IMR-90 (cell line): ENCODE results near the gene PGBD5. TPM values are rescaled to one million over a fixed set of nuclear protein-coding genes. Genes with fewer than 3 reads are reported as not detected.

ENCODE experiments used
- ATAC-seq: fragments of 200-7000 bp; cut with Tn5 transposase; 2 replicates; pipeline ENCODE4 v1.9.1; 2020; ENCODE audit warnings: low read depth, mild to moderate bottlenecking, moderate library complexity
- BruUV-seq: library from RNA; stranded (reverse); fragments of 400-500 nt; replicated peaks from 2 replicates; lab custom pipeline; 2021; lab: Mats Ljungman, UMichigan
- CTCF ChIA-PET: fragments of 300-600 bp; formaldehyde crosslinking; extraction: SDS; loops from one replicate; lab custom pipeline; 2021; ENCODE audit warnings: antibody characterized with exemption; lab: Yijun Ruan, JAX
- POLR2A ChIA-PET: fragments of 300-600 bp; sonication (Branson Sonifier 250); formaldehyde crosslinking; loops from one replicate; lab custom pipeline; 2022; ENCODE audit warnings: antibody characterized with exemption; ENCODE audit not compliant: unreplicated experiment; lab: Charles Lee
- DNase-seq: peaks from one replicate; pipeline ENCODE4 v3.0.0; 2013
- H2AFZ ChIP-seq: replicated peaks from 2 replicates; pipeline ENCODE3; 2013; ENCODE audit warnings: low read length, mild to moderate bottlenecking; ENCODE audit not compliant: poor library complexity
- H2AK5ac ChIP-seq: 2 replicates; pipeline ENCODE4 v1.6.1; 2013; ENCODE audit warnings: low read depth, low read length, inconsistent platforms
- H2AK9ac ChIP-seq: replicated peaks from 2 replicates; pipeline ENCODE3; 2013; ENCODE audit warnings: mild to moderate bottlenecking, low read depth, low read length, moderate library complexity; ENCODE audit not compliant: poor library complexity
- H2BK120ac ChIP-seq: 2 replicates; pipeline ENCODE4 v1.6.1; 2013; ENCODE audit warnings: low read depth, low read length, inconsistent platforms
- H2BK15ac ChIP-seq: 3 replicates; pipeline ENCODE4 v1.6.1; 2013; ENCODE audit warnings: low read depth, low read length, inconsistent platforms
- H2BK20ac ChIP-seq: 2 replicates; pipeline ENCODE4 v1.6.1; 2013; ENCODE audit warnings: low read depth, mild to moderate bottlenecking, inconsistent platforms, low read length, moderate library complexity
- H2BK5ac ChIP-seq: 2 replicates; pipeline ENCODE4 v1.6.1; 2013; ENCODE audit warnings: mild to moderate bottlenecking, low read depth, low read length, inconsistent platforms; ENCODE audit not compliant: poor library complexity, severe bottlenecking
- H3K14ac ChIP-seq: replicated peaks from 2 replicates; pipeline ENCODE4 v1.6.1; 2013; ENCODE audit warnings: low read depth, low read length, inconsistent platforms
- H3K18ac ChIP-seq: 2 replicates; pipeline ENCODE4 v1.6.1; 2013; ENCODE audit warnings: low read depth, low read length, control low read depth
- H3K23ac ChIP-seq: 2 replicates; pipeline ENCODE4 v1.6.1; 2013; ENCODE audit warnings: low read depth, low read length, inconsistent platforms
- H3K27ac ChIP-seq: 2 replicates; pipeline ENCODE4 v1.5.1; 2013; ENCODE audit warnings: mild to moderate bottlenecking, control low read depth, low read length; ENCODE audit not compliant: insufficient read depth
- H3K27me3 ChIP-seq: 2 replicates; pipeline ENCODE4 v1.6.1; 2013; ENCODE audit warnings: low read length; ENCODE audit not compliant: control insufficient read depth, insufficient read depth
- H3K36me3 ChIP-seq: 2 replicates; pipeline ENCODE4 v1.6.1; 2013; ENCODE audit warnings: low read length, mixed read lengths; ENCODE audit not compliant: control insufficient read depth, insufficient read depth
- H3K4ac ChIP-seq: 2 replicates; pipeline ENCODE4 v1.6.1; 2013; ENCODE audit warnings: low read depth, low read length, inconsistent platforms
- H3K4me1 ChIP-seq: 2 replicates; pipeline ENCODE4 v1.6.1; 2013; ENCODE audit warnings: low read length, mixed read lengths; ENCODE audit not compliant: control insufficient read depth, insufficient read depth
- H3K4me2 ChIP-seq: 2 replicates; pipeline ENCODE4 v1.6.1; 2013; ENCODE audit warnings: low read depth, mild to moderate bottlenecking, control low read depth, low read length, moderate library complexity
- H3K4me3 ChIP-seq: 2 replicates; pipeline ENCODE4 v1.5.1; 2013; ENCODE audit warnings: low read depth, mild to moderate bottlenecking, control low read depth, low read length, moderate library complexity; ENCODE audit not compliant: insufficient read depth
- H3K56ac ChIP-seq: 2 replicates; pipeline ENCODE4 v1.6.1; 2013; ENCODE audit warnings: low read length, inconsistent platforms; ENCODE audit not compliant: insufficient read depth; ENCODE audit errors: extremely low read depth
- H3K79me1 ChIP-seq, 2 experiments: 2 replicates each; pipeline ENCODE4 v1.6.1; 2013; ENCODE audit warnings: low read length in 2 of 2, inconsistent platforms in 1 of 2, low read depth in 1 of 2
- H3K9ac ChIP-seq: 2 replicates; pipeline ENCODE4 v1.6.1; 2013; ENCODE audit warnings: low read depth, low read length, control low read depth
- H3K9me1 ChIP-seq: 2 replicates; pipeline ENCODE4 v1.6.1; 2013; ENCODE audit warnings: low read length, inconsistent platforms; ENCODE audit not compliant: insufficient read depth
- H3K9me3 ChIP-seq: 2 replicates; pipeline ENCODE4 v1.6.1; 2013; ENCODE audit warnings: low read length; ENCODE audit not compliant: control insufficient read depth, insufficient read depth
- H4K20me1 ChIP-seq: 2 replicates; pipeline ENCODE4 v1.6.1; 2013; ENCODE audit warnings: low read length, inconsistent platforms; ENCODE audit not compliant: insufficient read depth
- H4K5ac ChIP-seq: 2 replicates; pipeline ENCODE4 v1.6.1; 2013; ENCODE audit warnings: mild to moderate bottlenecking, low read depth, low read length, control low read depth
- H4K8ac ChIP-seq, 2 experiments: 2 replicates each; pipeline ENCODE4 v1.6.1; 2013; ENCODE audit warnings: low read depth in 2 of 2, low read length in 2 of 2, control low read depth in 1 of 2, inconsistent platforms in 1 of 2
- H4K91ac ChIP-seq: 2 replicates; pipeline ENCODE4 v1.6.1; 2013; ENCODE audit warnings: low read depth, low read length, inconsistent platforms; ENCODE audit not compliant: insufficient read depth
- BHLHE40 ChIP-seq: fragments of 150-350 bp; IDR thresholded peaks from 2 replicates; pipeline ENCODE4 v1.6.1; 2016; ENCODE audit warnings: mild to moderate bottlenecking, low read depth, low read length
- CHD1 ChIP-seq: IDR thresholded peaks from 2 replicates; pipeline ENCODE4 v1.6.1; 2012; ENCODE audit warnings: low read depth, low read length, improper control_type of control experiment
- FOS ChIP-seq: fragments of 150-350 bp; IDR thresholded peaks from 2 replicates; pipeline ENCODE4 v1.6.1; 2016; ENCODE audit warnings: low read depth, low read length
- MAFK ChIP-seq: IDR thresholded peaks from 2 replicates; pipeline ENCODE4 v1.6.1; 2012; ENCODE audit warnings: low read depth, low read length, improper control_type of control experiment
- MAZ ChIP-seq: IDR thresholded peaks from 2 replicates; pipeline ENCODE4 v1.6.1; 2012; ENCODE audit warnings: low read depth, mild to moderate bottlenecking, low read length, improper control_type of control experiment, moderate library complexity, borderline replicate concordance
- MXI1 ChIP-seq: IDR thresholded peaks from 2 replicates; pipeline ENCODE4 v1.6.1; 2012; ENCODE audit warnings: low read depth, mild to moderate bottlenecking, low read length, moderate library complexity, borderline replicate concordance
- POLR2A ChIP-seq: IDR thresholded peaks from 2 replicates; pipeline ENCODE4 v1.6.1; 2012; ENCODE audit warnings: mild to moderate bottlenecking, low read depth, low read length
- RAD21 ChIP-seq: IDR thresholded peaks from 2 replicates; pipeline ENCODE4 v1.6.1; 2012; ENCODE audit warnings: low read length, improper control_type of control experiment
- RCOR1 ChIP-seq: IDR thresholded peaks from 2 replicates; pipeline ENCODE4 v1.6.1; 2012; ENCODE audit warnings: mild to moderate bottlenecking, low read length, improper control_type of control experiment; ENCODE audit not compliant: insufficient replicate concordance
- RFX5 ChIP-seq: IDR thresholded peaks from 2 replicates; pipeline ENCODE4 v1.8.0; 2012; ENCODE audit warnings: low read depth, mild to moderate bottlenecking, low read length, moderate library complexity
- SMC3 ChIP-seq: fragments of 150-350 bp; IDR thresholded peaks from 2 replicates; pipeline ENCODE4 v1.6.1; 2016; ENCODE audit warnings: low read depth, mild to moderate bottlenecking, antibody characterized with exemption, low read length, moderate library complexity
- WGBS, 2 experiments: methylation state at CpG; one replicate each; pipeline versions ENCODE4 v1.1.5 to v1.1.7; 2013; ENCODE audit warnings: missing lambda C conversion rate in 2 of 2; ENCODE audit not compliant: insufficient read length in 1 of 2; ENCODE audit errors: extremely low coverage in 2 of 2; 5-methylcytosine and 5-hydroxymethylcytosine counted together
- dilution Hi-C: fragments of 300-500 bp; cut with HindIII; formaldehyde crosslinking; loops from one replicate; pipeline ENCODE4 v1.14.3; 2018; ENCODE audit warnings: low sequenced_read_pairs; ENCODE audit not compliant: unreplicated experiment
- in situ Hi-C: fragments of 300-500 bp; cut with MboI; formaldehyde crosslinking; loops from 3 replicates; pipeline ENCODE4 v1.14.3; 2019; ENCODE audit warnings: low sequenced_read_pairs, inconsistent platforms, mixed read lengths
- intact Hi-C: fragments of 100-400 bp; cut with micrococcal nuclease; formaldehyde crosslinking; loops from 2 replicates; pipeline ENCODE4 v1.10.0; 2022
- polyA plus RNA-seq, 3 experiments: library from polyadenylated mRNA; depleted of rRNA; stranded (reverse); fragments of >200 nt; gene quantifications; 2 replicates each; pipeline ENCODE4 v1.2.3, GENCODE V29; 2012; ENCODE audit warnings: low replicate concordance in 1 of 3
- total RNA-seq: library from RNA; depleted of rRNA; stranded (reverse); fragments of >200 nt; gene quantifications from 2 replicates; pipeline ENCODE4 v1.2.3, GENCODE V29; 2012
- TF ChIP-seq, protein P1 (sequence below): fragments of 150-350 bp; IDR thresholded peaks from 2 replicates; pipeline ENCODE4 v1.6.1; 2016; ENCODE audit warnings: low read depth, mild to moderate bottlenecking, low read length, moderate library complexity, borderline replicate concordance
- TF ChIP-seq, protein P2 (sequence below): fragments of 150-350 bp; IDR thresholded peaks from 2 replicates; pipeline ENCODE4 v1.6.1; 2017; ENCODE audit warnings: mild to moderate bottlenecking, antibody characterized with exemption, low read length, low read depth

PGBD5 gene
- total and polyA plus RNA-seq, 2 of the 4 experiments (the other 2 are of a cell fraction) = 0.18 to 0.36 TPM

DNA sequence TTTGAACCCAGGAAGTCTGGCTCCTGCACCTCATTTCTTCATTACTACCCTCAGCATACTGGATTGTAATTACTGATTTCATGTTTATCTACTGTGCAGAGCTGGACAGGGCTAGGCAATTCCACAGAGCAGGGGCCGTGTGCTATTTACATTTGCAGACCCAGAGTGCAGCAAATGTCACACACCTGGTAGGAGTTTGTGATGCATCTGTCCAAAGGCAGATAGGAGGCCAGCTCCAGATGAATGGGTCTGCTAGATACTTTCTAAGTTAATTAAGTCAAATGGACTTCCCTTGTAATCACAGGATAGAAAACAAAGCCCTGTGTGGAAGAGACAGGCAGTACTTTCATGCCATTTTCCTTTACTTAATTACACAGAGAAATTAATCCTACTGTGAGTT is 46.2 kb downstream of the PGBD5 start:
- Histone ChIP-seq H3K9ac (no peak overlapping the region), H3K27me3 (no peaks in the 10 kb centered on the region), H3K9me1 (no peaks in the 10 kb centered on the region), H3K4me1 (no peaks in the 10 kb centered on the region), H2BK15ac (no peak overlapping the region), H4K8ac (no peak overlapping the region), H3K4me3 (no peak overlapping the region), H3K27ac (no peak overlapping the region), H3K18ac (no peak overlapping the region), H3K23ac (no peak overlapping the region), H3K56ac (no peak overlapping the region), H3K4ac (no peak overlapping the region), H4K91ac (no peak overlapping the region), H3K4me2 (no peak overlapping the region), H2AK5ac (no peak overlapping the region), H2BK120ac (no peak overlapping the region), H3K9me3 (peaks cover 15% of the 10 kb centered on the region), H4K5ac (no peak overlapping the region), H2AK9ac (no peak overlapping the region), H3K36me3 (no peaks in the 10 kb centered on the region), H2BK5ac (no peak overlapping the region), H3K14ac (no peak overlapping the region), H3K79me1 (no peaks in the 10 kb centered on the region), H2BK20ac (no peak overlapping the region), H2AFZ (no peak overlapping the region), H4K20me1 (no peaks in the 10 kb centered on the region)
- no peak for DNase-seq
- BruUV-seq = no TSS peak
- intact Hi-C loops = no loop called here
- ChIA-PET POLR2A (no interaction called here), CTCF (no interaction called here)
- no CpG with 5 or more reads among the region's 1 CpG for WGBS, 2 experiments
- dilution Hi-C loops = no loop called here
- no peak for ATAC-seq
- TF ChIP-seq MXI1 = no peak
- no peak for TF ChIP-seq FOS
- TF ChIP-seq CHD1 = no peak
- TF ChIP-seq MAZ = no peak
- no peak for TF ChIP-seq RCOR1
- no peak for TF ChIP-seq POLR2A
- no peak for TF ChIP-seq SMC3
- no peak for TF ChIP-seq MAFK
- TF ChIP-seq BHLHE40 = no peak
- TF ChIP-seq, protein P1, sequence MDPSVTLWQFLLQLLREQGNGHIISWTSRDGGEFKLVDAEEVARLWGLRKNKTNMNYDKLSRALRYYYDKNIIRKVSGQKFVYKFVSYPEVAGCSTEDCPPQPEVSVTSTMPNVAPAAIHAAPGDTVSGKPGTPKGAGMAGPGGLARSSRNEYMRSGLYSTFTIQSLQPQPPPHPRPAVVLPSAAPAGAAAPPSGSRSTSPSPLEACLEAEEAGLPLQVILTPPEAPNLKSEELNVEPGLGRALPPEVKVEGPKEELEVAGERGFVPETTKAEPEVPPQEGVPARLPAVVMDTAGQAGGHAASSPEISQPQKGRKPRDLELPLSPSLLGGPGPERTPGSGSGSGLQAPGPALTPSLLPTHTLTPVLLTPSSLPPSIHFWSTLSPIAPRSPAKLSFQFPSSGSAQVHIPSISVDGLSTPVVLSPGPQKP = no peak
- TF ChIP-seq, protein P2, sequence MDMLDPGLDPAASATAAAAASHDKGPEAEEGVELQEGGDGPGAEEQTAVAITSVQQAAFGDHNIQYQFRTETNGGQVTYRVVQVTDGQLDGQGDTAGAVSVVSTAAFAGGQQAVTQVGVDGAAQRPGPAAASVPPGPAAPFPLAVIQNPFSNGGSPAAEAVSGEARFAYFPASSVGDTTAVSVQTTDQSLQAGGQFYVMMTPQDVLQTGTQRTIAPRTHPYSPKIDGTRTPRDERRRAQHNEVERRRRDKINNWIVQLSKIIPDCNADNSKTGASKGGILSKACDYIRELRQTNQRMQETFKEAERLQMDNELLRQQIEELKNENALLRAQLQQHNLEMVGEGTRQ = no peak
- no peak for TF ChIP-seq RAD21
- TF ChIP-seq RFX5 = no peak
- in situ Hi-C loops = no loop called here
